HUES48 (cell line): ENCODE measurements around the gene PLS1.
"Not testable (repeated sequence)": the region's sequence is repeated elsewhere in the genome, so short reads cannot be mapped to it uniquely, and the experiment has no call there.

Experiments used
- H3K27ac ChIP-seq: one replicate; pipeline ENCODE4 v1.7.0; 2013; ENCODE audit warnings: low read depth, low read length, inconsistent platforms
- H3K27me3 ChIP-seq: 2 replicates; pipeline ENCODE4 v1.6.1; 2013; ENCODE audit warnings: mild to moderate bottlenecking, low read length; ENCODE audit not compliant: control insufficient read depth, insufficient read depth
- H3K36me3 ChIP-seq: 2 replicates; pipeline ENCODE4 v1.6.1; 2013; ENCODE audit warnings: low read length; ENCODE audit not compliant: control insufficient read depth, insufficient read depth
- H3K4me1 ChIP-seq: 2 replicates; pipeline ENCODE4 v1.6.1; 2013; ENCODE audit warnings: mild to moderate bottlenecking, low read length; ENCODE audit not compliant: control insufficient read depth, insufficient read depth
- H3K4me3 ChIP-seq: 2 replicates; pipeline ENCODE4 v1.5.1; 2013; ENCODE audit warnings: mild to moderate bottlenecking, low read depth, low read length
- H3K9ac ChIP-seq: 2 replicates; pipeline ENCODE4 v1.6.1; 2013; ENCODE audit warnings: mild to moderate bottlenecking, low read depth, low read length, moderate library complexity
- H3K9me3 ChIP-seq: 2 replicates; pipeline ENCODE4 v1.6.1; 2013; ENCODE audit warnings: low read length; ENCODE audit not compliant: control insufficient read depth, insufficient read depth

Gene PLS1

GRCh38 chr3:142725357-142725739 is 129.2 kb downstream of the PLS1 start:
- peaks cover 5% of the 10 kb centered on the region; the same call in 1 of the 2 replicates for H3K36me3 ChIP-seq
- peak overlapping the region; percentile 97 for H3K27ac ChIP-seq
- peak overlapping the region; percentile 94 for H3K9ac ChIP-seq
- H3K4me1 ChIP-seq = peaks cover 9% of the 10 kb centered on the region; the same call in 1 of the 2 replicates
- no peaks in the 10 kb centered on the region for H3K27me3 ChIP-seq
- H3K4me3 ChIP-seq = peak overlapping the region; percentile 99
- no peaks in the 10 kb centered on the region for H3K9me3 ChIP-seq

- Histone ChIP-seq H3K27ac (no peak overlapping the region), H3K36me3 (peaks cover 5% of the 10 kb centered on the region; the same call in 1 of the 2 replicates), H3K27me3 (no peaks in the 10 kb centered on the region), H3K9me3 (no peaks in the 10 kb centered on the region), H3K4me1 (peaks cover 9% of the 10 kb centered on the region; the same call in 1 of the 2 replicates), H3K4me3 (peak overlapping the region; percentile 99; the same call in 1 of the 2 replicates), H3K9ac (no peak overlapping the region)
Measured at GRCh38 chr3:142726017-142726416, 129.8 kb downstream of the PLS1 start.

- H3K9ac ChIP-seq = no peak overlapping the region
- peaks cover 13% of the 10 kb centered on the region; the same call in 1 of the 2 replicates for H3K4me1 ChIP-seq
- no peak overlapping the region for H3K4me3 ChIP-seq
- H3K27ac ChIP-seq = peak overlapping the region; percentile 17
- H3K9me3 ChIP-seq = no peaks in the 10 kb centered on the region
- H3K27me3 ChIP-seq = no peaks in the 10 kb centered on the region
- peaks cover 5% of the 10 kb centered on the region; the same call in 1 of the 2 replicates for H3K36me3 ChIP-seq
Measured at GRCh38 chr3:142732066-142732465, 135.9 kb downstream of the PLS1 start.

- H3K4me3 ChIP-seq = no peak overlapping the region
- no peak overlapping the region for H3K27ac ChIP-seq
- H3K4me1 ChIP-seq = peaks cover 20% of the 10 kb centered on the region
- no peaks in the 10 kb centered on the region for H3K36me3 ChIP-seq
- H3K9me3 ChIP-seq = no peaks in the 10 kb centered on the region
- H3K27me3 ChIP-seq = no peaks in the 10 kb centered on the region
- no peak overlapping the region for H3K9ac ChIP-seq
Measured at GRCh38 chr3:142734834-142735233, 138.6 kb downstream of the PLS1 start.

- Histone ChIP-seq H3K4me3 (no peak overlapping the region), H3K9me3 (no peaks in the 10 kb centered on the region), H3K27me3 (no peaks in the 10 kb centered on the region), H3K9ac (no peak overlapping the region), H3K27ac (no peak overlapping the region), H3K36me3 (no peaks in the 10 kb centered on the region), H3K4me1 (peaks cover 20% of the 10 kb centered on the region)
Measured at GRCh38 chr3:142735462-142735861, 139.3 kb downstream of the PLS1 start.

- Histone ChIP-seq H3K4me1 (peaks cover 7% of the 10 kb centered on the region; the same call in 1 of the 2 replicates), H3K27ac (no peak overlapping the region), H3K9ac (no peak overlapping the region), H3K36me3 (no peaks in the 10 kb centered on the region), H3K4me3 (no peak overlapping the region), H3K27me3 (no peaks in the 10 kb centered on the region), H3K9me3 (no peaks in the 10 kb centered on the region)
Measured at GRCh38 chr3:142738396-142738795, 142.2 kb downstream of the PLS1 start.

- Histone ChIP-seq H3K36me3 (peaks cover 28% of the 10 kb centered on the region), H3K27ac (no peak overlapping the region)
Measured at GRCh38 chr3:142746646-142747045, 150.5 kb downstream of the PLS1 start.

GRCh38 chr3:142750531-142750930 is 154.3 kb downstream of the PLS1 start:
- not testable (repeated sequence) for H3K9me3 ChIP-seq, H3K27ac ChIP-seq, H3K4me1 ChIP-seq, H3K27me3 ChIP-seq, H3K9ac ChIP-seq, H3K4me3 ChIP-seq
- peaks cover 21% of the 10 kb centered on the region for H3K36me3 ChIP-seq

More at GRCh38 chr3:142746646-142747045, 150.5 kb downstream of the PLS1 start:
- H3K9ac ChIP-seq = no peak overlapping the region
- H3K27me3 ChIP-seq = no peaks in the 10 kb centered on the region
- H3K4me1 ChIP-seq = no peaks in the 10 kb centered on the region
- no peak overlapping the region for H3K4me3 ChIP-seq
- H3K9me3 ChIP-seq = no peaks in the 10 kb centered on the region

GRCh38 chr3:142752605-142753004 is 156.4 kb downstream of the PLS1 start:
- H3K27me3 ChIP-seq, H3K9me3 ChIP-seq, H3K4me3 ChIP-seq, H3K4me1 ChIP-seq, H3K27ac ChIP-seq, H3K9ac ChIP-seq: not testable (repeated sequence)
- H3K36me3 ChIP-seq = peaks cover 21% of the 10 kb centered on the region

GRCh38 chr3:142754494-142754893 is 158.3 kb downstream of the PLS1 start:
- Histone ChIP-seq H3K27me3 (no peaks in the 10 kb centered on the region), H3K27ac (no peak overlapping the region), H3K9me3 (no peaks in the 10 kb centered on the region), H3K36me3 (peaks cover 5% of the 10 kb centered on the region), H3K4me1 (no peaks in the 10 kb centered on the region), H3K4me3 (no peak overlapping the region), H3K9ac (no peak overlapping the region)
